HEK293 (cell line): ENCODE data around the gene MATN3.

Experiments used
- AEBP2 ChIP-seq: fragments of 450-650 bp; formaldehyde crosslinking; IDR thresholded peaks from 2 replicates; pipeline ENCODE4 v1.5.1; 2016; ENCODE audit warnings: missing biosample characterization, missing genetic modification characterization, borderline replicate concordance
- ATF2 ChIP-seq: fragments of 450-650 bp; formaldehyde crosslinking; IDR thresholded peaks from 2 replicates; pipeline ENCODE4 v1.5.1; 2016; ENCODE audit warnings: missing biosample characterization, missing genetic modification characterization, low read depth
- GFI1B ChIP-seq: fragments of 450-650 bp; formaldehyde crosslinking; IDR thresholded peaks from 2 replicates; pipeline ENCODE4 v1.5.1; 2016; ENCODE audit warnings: missing biosample characterization, missing genetic modification characterization
- GLI4 ChIP-seq: fragments of 450-650 bp; formaldehyde crosslinking; IDR thresholded peaks from 2 replicates; pipeline ENCODE4 v1.5.1; 2016; ENCODE audit warnings: missing biosample characterization, missing genetic modification characterization
- GLIS1 ChIP-seq: fragments of 450-650 bp; formaldehyde crosslinking; IDR thresholded peaks from 2 replicates; pipeline ENCODE4 v1.5.1; 2016; ENCODE audit warnings: missing biosample characterization, missing genetic modification characterization
- KLF8 ChIP-seq: fragments of 450-650 bp; formaldehyde crosslinking; IDR thresholded peaks from 2 replicates; pipeline ENCODE4 v1.5.1; 2016; ENCODE audit warnings: missing biosample characterization, missing genetic modification characterization
- PRDM10 ChIP-seq: fragments of 450-650 bp; formaldehyde crosslinking; IDR thresholded peaks from 2 replicates; pipeline ENCODE4 v1.5.1; 2016; ENCODE audit warnings: missing biosample characterization, missing genetic modification characterization
- PRDM4 ChIP-seq: fragments of 450-650 bp; formaldehyde crosslinking; IDR thresholded peaks from 2 replicates; pipeline ENCODE4 v1.5.1; 2017; ENCODE audit warnings: missing biosample characterization, missing genetic modification characterization
- REPIN1 ChIP-seq: fragments of 450-650 bp; formaldehyde crosslinking; IDR thresholded peaks from 2 replicates; pipeline ENCODE4 v1.5.1; 2017; ENCODE audit warnings: missing biosample characterization, missing genetic modification characterization, low read depth
- SALL2 ChIP-seq: fragments of 450-650 bp; formaldehyde crosslinking; IDR thresholded peaks from 2 replicates; pipeline ENCODE4 v1.5.0; 2017; ENCODE audit warnings: missing biosample characterization, mild to moderate bottlenecking, missing genetic modification characterization, borderline replicate concordance
- SP2 ChIP-seq: fragments of 450-650 bp; formaldehyde crosslinking; IDR thresholded peaks from 2 replicates; pipeline ENCODE4 v1.5.1; 2016; ENCODE audit warnings: missing biosample characterization, missing genetic modification characterization
- WT1 ChIP-seq: fragments of 450-650 bp; formaldehyde crosslinking; IDR thresholded peaks from 2 replicates; pipeline ENCODE4 v1.5.1; 2016; ENCODE audit warnings: missing biosample characterization, missing genetic modification characterization
- ZBTB21 ChIP-seq: fragments of 450-650 bp; formaldehyde crosslinking; IDR thresholded peaks from 2 replicates; pipeline ENCODE4 v1.5.1; 2017; ENCODE audit warnings: missing biosample characterization, missing genetic modification characterization
- ZBTB48 ChIP-seq: fragments of 450-650 bp; formaldehyde crosslinking; IDR thresholded peaks from 2 replicates; pipeline ENCODE4 v1.5.1; 2016; ENCODE audit warnings: missing biosample characterization, missing genetic modification characterization
- ZBTB6 ChIP-seq: fragments of 450-650 bp; formaldehyde crosslinking; IDR thresholded peaks from 2 replicates; pipeline ENCODE4 v1.5.1; 2017; ENCODE audit warnings: missing biosample characterization, missing genetic modification characterization
- ZNF10 ChIP-seq: fragments of 450-650 bp; formaldehyde crosslinking; IDR thresholded peaks from 2 replicates; pipeline ENCODE4 v1.5.1; 2017; ENCODE audit warnings: missing biosample characterization, missing genetic modification characterization
- ZNF112 ChIP-seq: fragments of 450-650 bp; formaldehyde crosslinking; IDR thresholded peaks from 2 replicates; pipeline ENCODE4 v1.5.0; 2017; ENCODE audit warnings: missing biosample characterization, missing genetic modification characterization
- ZNF132 ChIP-seq: fragments of 450-650 bp; formaldehyde crosslinking; IDR thresholded peaks from 2 replicates; pipeline ENCODE4 v1.5.1; 2017; ENCODE audit warnings: missing biosample characterization, missing genetic modification characterization, borderline replicate concordance
- ZNF335 ChIP-seq: fragments of 450-650 bp; formaldehyde crosslinking; conservative IDR thresholded peaks from 2 replicates; pipeline ENCODE4 v1.5.1; 2016; ENCODE audit warnings: missing biosample characterization, missing genetic modification characterization
- ZNF362 ChIP-seq: fragments of 450-650 bp; formaldehyde crosslinking; IDR thresholded peaks from 2 replicates; pipeline ENCODE4 v1.5.1; 2016; ENCODE audit warnings: missing biosample characterization, missing genetic modification characterization
- ZNF548 ChIP-seq: fragments of 450-650 bp; formaldehyde crosslinking; IDR thresholded peaks from 2 replicates; pipeline ENCODE4 v1.5.1; 2016; ENCODE audit warnings: missing biosample characterization, missing genetic modification characterization
- ZNF555 ChIP-seq: fragments of 450-650 bp; formaldehyde crosslinking; conservative IDR thresholded peaks from 2 replicates; pipeline ENCODE4 v1.5.1; 2017; ENCODE audit warnings: missing biosample characterization, mild to moderate bottlenecking, missing genetic modification characterization, inconsistent platforms
- ZNF571 ChIP-seq: fragments of 450-650 bp; formaldehyde crosslinking; IDR thresholded peaks from 2 replicates; pipeline ENCODE4 v1.5.0; 2017; ENCODE audit warnings: missing biosample characterization, missing genetic modification characterization
- ZNF580 ChIP-seq: fragments of 450-650 bp; formaldehyde crosslinking; IDR thresholded peaks from 2 replicates; pipeline ENCODE4 v1.5.1; 2016; ENCODE audit warnings: missing biosample characterization, missing genetic modification characterization
- ZNF658 ChIP-seq: fragments of 450-650 bp; formaldehyde crosslinking; IDR thresholded peaks from 2 replicates; pipeline ENCODE4; 2016; ENCODE audit warnings: missing biosample characterization, missing genetic modification characterization
- ZNF777 ChIP-seq: fragments of 450-650 bp; formaldehyde crosslinking; IDR thresholded peaks from 2 replicates; pipeline ENCODE4 v1.5.1; 2017; ENCODE audit warnings: missing biosample characterization, missing genetic modification characterization, borderline replicate concordance
- ZNF791 ChIP-seq: fragments of 450-650 bp; formaldehyde crosslinking; IDR thresholded peaks from 2 replicates; pipeline ENCODE4 v1.5.1; 2016; ENCODE audit warnings: missing biosample characterization, missing genetic modification characterization

The MATN3 gene

GRCh38 chr2:20052229-20052851 is 39.9 kb upstream of the MATN3 start (continued):
- TF ChIP-seq ATF2 (tag by site-specific recombination) (no peak), ZNF548 (no peak), KLF8 (no peak), ZNF555 (tag by site-specific recombination) (no peak), SP2 (tag by site-specific recombination) (no peak), SALL2 (tag by site-specific recombination) (no peak), ZNF362 (tag by site-specific recombination) (0 out of 2 replicates have a peak, but pooled peaks have one; percentile 15), ZNF571 (tag by site-specific recombination) (no peak), REPIN1 (tag by site-specific recombination) (no peak), GLIS1 (no peak), ZNF112 (no peak), ZBTB21 (no peak), ZNF777 (tag by site-specific recombination) (no peak), PRDM10 (tag by site-specific recombination) (0 out of 2 replicates have a peak, but pooled peaks have one; percentile 30), AEBP2 (no peak), ZBTB48 (no peak), GLI4 (no peak), ZBTB6 (tag by site-specific recombination) (no peak), ZNF580 (tag by site-specific recombination) (no peak), ZNF658 (tag by site-specific recombination) (no peak), GFI1B (tag by site-specific recombination) (no peak), WT1 (tag by site-specific recombination) (no peak), ZNF791 (tag by site-specific recombination) (no peak), ZNF10 (tag by site-specific recombination) (no peak), ZNF335 (tag by site-specific recombination) (peak; percentile 44; the same call in 1 of the 2 replicates), ZNF132 (tag by site-specific recombination) (no peak), PRDM4 (tag by site-specific recombination) (no peak)
